ENCODE data around the gene SNRPA. TPM values are rescaled to one million over a fixed set of nuclear protein-coding genes. Genes with fewer than 3 reads are reported as not detected.

SNRPA gene
- total and polyA plus RNA-seq, 2 of the 8 experiments (the other 6 are each of a cell fraction or from before 2014, with no cell fraction given) = 201 to 202 TPM

GRCh38 chr19:40758491-40758890 is 7.5 kb downstream of the SNRPA start (continued):
- no peak for TF ChIP-seq ATF2 (IDR thresholded peaks at IDR 0.05; ENCODE audit: low read length)
- TF ChIP-seq SIRT6 (IDR thresholded peaks at IDR 0.05; ENCODE audit: low read length) = no peak

Data from H1 (cell line).